Fibroblast of pulmonary artery (primary cell): ENCODE results near the gene IFT25.

Experiments
- DNase-seq: peaks from one replicate; pipeline ENCODE4 v3.0.0-alpha.2; 2010; ENCODE audit warnings: low read depth
- H3K4me3 ChIP-seq: replicated peaks from 2 replicates; pipeline ENCODE4 v1.5.1; 2011; ENCODE audit warnings: low read depth, mild to moderate bottlenecking, control low read depth, low read length, moderate library complexity
- TF ChIP-seq, protein P1 (sequence below): IDR thresholded peaks from 2 replicates; pipeline ENCODE4 v1.5.1; 2011; ENCODE audit warnings: mild to moderate bottlenecking, control low read depth, low read length, inconsistent platforms; ENCODE audit errors: missing control alignments

The IFT25 gene

DNA sequence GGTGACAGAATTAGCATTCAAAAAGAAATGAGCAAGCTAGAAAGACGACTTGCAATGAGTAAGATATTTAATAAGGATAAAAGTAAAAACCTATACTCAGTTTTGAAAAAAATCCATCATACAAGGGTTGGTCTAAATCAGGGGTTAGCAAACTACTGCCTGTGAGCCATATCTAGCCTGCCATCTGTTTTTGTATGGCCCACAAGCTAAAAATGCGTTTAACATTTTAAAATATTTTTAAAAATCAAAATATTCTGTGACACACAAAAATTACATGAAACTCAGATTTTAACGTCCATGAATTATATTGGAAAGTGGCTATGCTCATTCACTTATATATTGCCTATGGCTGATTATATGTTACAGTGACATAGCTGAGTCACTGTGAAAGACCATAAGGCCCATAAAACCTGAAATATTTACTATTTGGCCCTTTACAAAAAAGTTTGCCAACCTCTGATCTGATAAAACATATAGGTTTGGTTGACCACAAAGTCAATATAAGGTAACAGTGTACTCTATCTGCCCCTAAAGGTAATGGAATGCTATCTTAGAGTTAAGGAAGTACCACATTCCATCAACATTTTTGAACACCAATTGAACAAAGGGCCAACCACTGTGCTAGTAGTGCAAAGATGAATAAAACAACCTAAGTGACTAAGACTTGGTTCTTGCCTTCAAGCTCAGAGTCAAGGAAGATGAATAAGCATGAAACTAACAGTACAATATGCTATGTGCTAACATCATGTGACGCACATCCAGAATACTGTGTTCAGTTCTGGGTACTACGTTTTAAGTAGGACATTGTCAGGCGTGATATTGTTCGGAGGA, 3.2 kb downstream of the IFT25 start:
- TF ChIP-seq, protein P1, sequence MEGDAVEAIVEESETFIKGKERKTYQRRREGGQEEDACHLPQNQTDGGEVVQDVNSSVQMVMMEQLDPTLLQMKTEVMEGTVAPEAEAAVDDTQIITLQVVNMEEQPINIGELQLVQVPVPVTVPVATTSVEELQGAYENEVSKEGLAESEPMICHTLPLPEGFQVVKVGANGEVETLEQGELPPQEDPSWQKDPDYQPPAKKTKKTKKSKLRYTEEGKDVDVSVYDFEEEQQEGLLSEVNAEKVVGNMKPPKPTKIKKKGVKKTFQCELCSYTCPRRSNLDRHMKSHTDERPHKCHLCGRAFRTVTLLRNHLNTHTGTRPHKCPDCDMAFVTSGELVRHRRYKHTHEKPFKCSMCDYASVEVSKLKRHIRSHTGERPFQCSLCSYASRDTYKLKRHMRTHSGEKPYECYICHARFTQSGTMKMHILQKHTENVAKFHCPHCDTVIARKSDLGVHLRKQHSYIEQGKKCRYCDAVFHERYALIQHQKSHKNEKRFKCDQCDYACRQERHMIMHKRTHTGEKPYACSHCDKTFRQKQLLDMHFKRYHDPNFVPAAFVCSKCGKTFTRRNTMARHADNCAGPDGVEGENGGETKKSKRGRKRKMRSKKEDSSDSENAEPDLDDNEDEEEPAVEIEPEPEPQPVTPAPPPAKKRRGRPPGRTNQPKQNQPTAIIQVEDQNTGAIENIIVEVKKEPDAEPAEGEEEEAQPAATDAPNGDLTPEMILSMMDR: no peak
- no peak for DNase-seq
- no peak overlapping the region for H3K4me3 ChIP-seq

DNA sequence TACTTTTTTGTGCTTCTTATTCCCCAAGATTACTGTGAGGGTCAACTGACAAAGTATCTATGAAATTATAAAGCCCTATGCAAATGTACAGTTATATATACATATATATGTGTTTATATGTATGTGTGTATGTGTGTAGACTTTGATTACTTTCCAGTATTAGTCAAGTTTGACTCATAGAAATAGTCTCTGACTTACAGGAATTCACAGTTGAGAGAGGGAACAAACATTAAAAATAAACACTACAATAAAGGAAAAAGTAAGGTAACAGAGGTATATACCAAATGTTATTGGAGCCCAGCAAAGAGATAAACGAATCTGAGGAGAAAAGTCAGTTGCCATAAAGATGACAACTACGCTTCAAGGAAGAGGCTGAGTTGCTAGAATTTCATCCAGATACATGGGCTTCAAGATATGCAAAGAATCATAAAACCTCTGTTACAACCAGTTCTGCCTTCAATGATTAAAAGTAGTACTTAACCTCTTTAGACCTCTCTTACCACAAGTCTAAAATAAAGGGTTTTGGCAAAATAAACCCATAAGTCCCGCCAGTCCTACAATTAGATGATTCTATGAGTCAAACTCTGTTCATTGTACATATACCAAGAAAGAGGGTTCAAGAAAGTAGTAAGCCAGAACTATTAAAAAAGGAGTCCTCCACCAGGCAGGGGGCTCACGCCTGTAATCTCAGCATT, 7.2 kb downstream of the IFT25 start:
- no peak for DNase-seq
- TF ChIP-seq, protein P1: no peak
- H3K4me3 ChIP-seq: no peak overlapping the region

DNA sequence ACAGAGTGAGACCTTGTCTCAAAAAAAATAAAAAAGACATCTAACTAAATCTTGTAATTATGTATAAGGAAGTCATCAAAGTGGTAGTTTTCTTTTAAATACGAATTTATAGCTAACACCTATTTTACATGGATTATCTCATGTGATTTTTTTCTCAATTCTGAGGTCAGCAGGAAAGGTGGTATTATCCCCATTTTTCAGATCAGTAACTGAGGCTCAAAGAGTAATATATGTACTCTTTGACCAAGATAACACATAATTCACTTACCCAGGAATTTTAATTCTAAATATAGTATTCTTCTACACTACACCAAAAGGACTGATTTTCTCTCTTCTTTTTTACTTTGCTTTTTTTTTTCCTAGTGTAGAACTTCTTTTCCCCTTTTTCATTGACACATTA, 9.1 kb downstream of the IFT25 start:
- H3K4me3 ChIP-seq: no peak overlapping the region
- no peak for DNase-seq
- TF ChIP-seq, protein P1: no peak

DNA sequence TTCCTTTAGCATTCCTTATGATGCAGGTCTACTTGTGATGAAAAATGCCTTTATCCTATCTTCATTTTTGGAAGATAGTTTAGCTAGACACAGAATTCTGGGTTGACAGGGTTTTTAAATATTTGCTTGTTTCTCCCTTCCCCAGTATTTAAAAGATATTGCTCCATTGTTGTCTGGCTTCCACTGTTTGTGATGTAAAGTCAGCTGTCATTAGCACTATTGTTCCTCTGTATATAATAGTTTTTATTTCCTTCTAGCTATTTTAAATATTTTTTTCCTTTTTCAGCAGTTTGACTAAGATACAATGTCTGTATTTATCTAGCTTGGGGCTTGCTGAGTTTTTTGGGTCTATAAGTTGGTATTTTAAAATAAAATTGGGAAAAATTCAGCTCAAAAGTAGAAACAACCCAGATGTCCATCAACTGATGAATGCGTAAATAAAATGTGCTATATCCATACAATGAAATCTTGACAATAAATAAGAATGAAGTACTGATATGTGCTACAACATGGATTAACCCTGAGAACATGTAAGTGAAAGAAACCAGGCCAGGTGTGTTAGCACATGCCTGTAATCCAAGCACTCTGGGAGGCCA, 11.2 kb downstream of the IFT25 start:
- no peak overlapping the region for H3K4me3 ChIP-seq
- TF ChIP-seq, protein P1: no peak
- peak; percentile 18 for DNase-seq

DNA sequence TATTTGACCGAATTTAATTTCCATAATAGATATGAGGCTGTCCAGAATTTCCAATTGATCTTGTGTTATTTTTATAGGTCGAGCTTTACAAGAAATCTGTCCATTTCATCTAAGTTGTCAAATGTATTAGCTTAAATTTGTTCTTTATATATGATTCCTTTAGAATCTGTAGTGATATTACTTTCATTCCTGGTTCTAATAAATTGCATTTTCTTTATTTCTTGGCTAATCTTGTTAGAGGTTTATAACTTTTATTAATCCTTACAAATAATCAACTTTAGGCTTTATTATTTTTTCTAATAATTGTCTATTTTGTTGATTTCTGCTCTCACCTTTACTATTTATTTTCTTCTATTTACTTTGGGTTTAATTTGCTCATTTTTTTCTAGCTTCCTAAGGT, 14.0 kb downstream of the IFT25 start:
- TF ChIP-seq, protein P1: no peak
- H3K4me3 ChIP-seq: no peak overlapping the region
- DNase-seq: no peak

DNA sequence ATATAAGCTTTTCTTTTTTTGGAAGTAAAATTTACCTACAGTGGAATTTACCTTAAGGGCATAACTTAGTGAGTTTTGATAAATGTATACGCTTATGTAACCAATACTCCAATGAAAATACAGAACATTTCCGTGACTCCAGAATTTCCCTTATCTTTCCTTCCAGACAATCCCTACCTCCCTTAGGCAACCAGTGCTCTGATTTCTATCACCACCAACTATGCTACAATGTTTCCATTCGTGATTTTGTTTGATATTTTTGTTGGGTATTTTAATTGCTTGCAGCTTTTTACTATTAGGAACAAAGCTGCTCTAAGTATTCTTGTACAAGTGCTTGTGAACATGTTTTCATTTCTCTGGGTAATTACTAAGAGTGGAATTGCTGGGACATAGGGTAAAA, 14.6 kb downstream of the IFT25 start:
- TF ChIP-seq, protein P1: no peak
- DNase-seq: no peak
- no peak overlapping the region for H3K4me3 ChIP-seq
